Cerebellar cortex (tissue), 1 donor: ENCODE data around the gene CDK5RAP2.
"Not testable (repeated sequence)": the region's sequence is repeated elsewhere in the genome, so short reads cannot be mapped to it uniquely, and the experiment has no call there.

Experiments used
- DNase-seq: peaks from one replicate; pipeline ENCODE4 v3.0.0-alpha.2; 2015; ENCODE audit warnings: low spot score

Gene CDK5RAP2

GRCh38 chr9:120580051-120580896, at the start of gene CDK5RAP2:
CDK5RAP2 (minus strand) TSS chr9:120580167; CDS start chr9:120579978, 189 bp downstream.
- DNase-seq, result peak; percentile 99

- DNase-seq, result not testable (repeated sequence)
These were observed 49.0 kb upstream of the CDK5RAP2 start for GRCh38 chr9:120628925-120629497.

GRCh38 chr9:120628207-120628924, 48.4 kb upstream of the CDK5RAP2 start:
- DNase-seq, result no peak

GRCh38 chr9:120627073-120627472, 47.1 kb upstream of the CDK5RAP2 start:
- DNase-seq, result no peak

GRCh38 chr9:120626512-120626911, 46.5 kb upstream of the CDK5RAP2 start:
- DNase-seq, result no peak

- DNase-seq, result no peak
These were observed 45.3 kb upstream of the CDK5RAP2 start for GRCh38 chr9:120625222-120625621.

DNA sequence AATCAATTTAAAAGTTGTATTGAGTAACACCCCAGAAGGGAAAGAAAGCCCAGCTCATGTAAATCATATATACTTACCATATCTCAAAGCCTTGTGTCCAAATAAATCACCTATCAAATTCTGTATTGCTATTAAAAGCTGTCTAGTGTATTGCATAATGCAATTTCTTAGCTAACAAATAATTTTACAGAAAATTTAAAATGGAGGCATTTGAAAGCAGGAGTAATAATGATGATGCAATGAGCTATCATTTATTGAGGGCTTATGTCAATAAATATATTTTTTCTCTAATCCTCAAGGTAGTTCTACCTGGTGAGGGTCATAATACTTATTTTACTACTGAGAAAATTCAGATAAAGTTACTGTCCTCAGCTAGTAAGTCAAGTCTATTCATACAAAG, 42.8 kb upstream of the CDK5RAP2 start:
- no peak for DNase-seq

DNA sequence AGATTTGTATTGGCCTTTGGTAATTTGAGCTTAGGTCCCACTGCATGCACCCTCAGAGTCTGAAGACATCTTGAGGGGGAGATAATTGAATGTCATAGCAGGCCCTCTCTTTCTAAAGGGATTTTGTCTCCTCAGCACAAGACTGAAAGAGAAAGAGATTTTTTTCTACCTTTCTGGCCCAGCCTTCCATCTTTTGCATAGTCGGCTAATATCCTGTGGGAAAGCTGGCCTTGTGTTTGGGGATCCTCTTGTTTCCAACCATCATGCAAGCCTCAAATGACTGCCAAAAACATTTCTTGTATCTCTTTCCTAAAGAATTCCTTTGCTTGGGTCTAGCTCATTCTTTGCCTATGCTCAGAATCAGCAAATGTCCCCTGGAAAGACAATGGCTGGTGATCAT, 42.0 kb upstream of the CDK5RAP2 start:
- DNase-seq, result no peak

DNA sequence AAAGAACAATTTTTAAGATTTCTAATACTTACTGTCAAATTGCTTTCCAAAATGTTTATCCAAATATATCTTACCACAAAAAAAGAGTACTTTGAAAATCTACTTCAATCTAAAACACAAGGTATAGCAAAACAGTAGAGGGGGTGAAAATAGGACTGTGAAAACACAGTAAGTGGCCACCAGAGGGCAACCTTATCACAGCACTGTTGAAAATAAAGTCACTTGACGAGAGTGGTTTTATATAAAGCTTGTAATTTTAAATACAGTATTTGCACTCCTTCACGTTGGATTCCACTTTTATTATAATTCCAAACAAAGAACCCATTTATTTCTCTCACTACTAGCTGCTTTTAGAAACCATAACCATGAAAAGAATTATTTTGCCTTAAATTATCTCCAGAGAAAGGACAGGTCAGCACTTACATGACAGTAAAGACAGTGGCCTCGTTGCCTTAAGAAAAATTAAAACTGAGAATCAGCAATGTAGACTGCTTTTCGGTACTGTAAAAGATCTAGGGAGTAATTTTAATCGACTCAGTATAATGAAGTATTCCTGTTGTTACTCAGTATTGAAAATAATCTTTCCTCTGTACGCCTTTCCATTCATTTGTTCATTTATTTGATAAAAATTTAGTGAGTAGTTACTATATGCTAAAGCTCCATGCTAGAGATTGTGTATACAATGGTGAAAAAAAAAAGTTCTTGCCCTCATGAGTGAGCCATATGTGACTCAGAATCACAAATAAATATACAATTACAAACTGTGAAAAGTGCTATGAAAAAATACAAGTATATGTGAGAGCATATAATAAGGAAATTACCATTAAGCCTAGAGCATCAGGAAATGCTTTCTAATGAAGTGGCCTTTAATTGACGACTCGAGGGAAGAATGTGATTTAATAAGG, 40.0 kb upstream of the CDK5RAP2 start:
- DNase-seq, result peak; percentile 85

DNA sequence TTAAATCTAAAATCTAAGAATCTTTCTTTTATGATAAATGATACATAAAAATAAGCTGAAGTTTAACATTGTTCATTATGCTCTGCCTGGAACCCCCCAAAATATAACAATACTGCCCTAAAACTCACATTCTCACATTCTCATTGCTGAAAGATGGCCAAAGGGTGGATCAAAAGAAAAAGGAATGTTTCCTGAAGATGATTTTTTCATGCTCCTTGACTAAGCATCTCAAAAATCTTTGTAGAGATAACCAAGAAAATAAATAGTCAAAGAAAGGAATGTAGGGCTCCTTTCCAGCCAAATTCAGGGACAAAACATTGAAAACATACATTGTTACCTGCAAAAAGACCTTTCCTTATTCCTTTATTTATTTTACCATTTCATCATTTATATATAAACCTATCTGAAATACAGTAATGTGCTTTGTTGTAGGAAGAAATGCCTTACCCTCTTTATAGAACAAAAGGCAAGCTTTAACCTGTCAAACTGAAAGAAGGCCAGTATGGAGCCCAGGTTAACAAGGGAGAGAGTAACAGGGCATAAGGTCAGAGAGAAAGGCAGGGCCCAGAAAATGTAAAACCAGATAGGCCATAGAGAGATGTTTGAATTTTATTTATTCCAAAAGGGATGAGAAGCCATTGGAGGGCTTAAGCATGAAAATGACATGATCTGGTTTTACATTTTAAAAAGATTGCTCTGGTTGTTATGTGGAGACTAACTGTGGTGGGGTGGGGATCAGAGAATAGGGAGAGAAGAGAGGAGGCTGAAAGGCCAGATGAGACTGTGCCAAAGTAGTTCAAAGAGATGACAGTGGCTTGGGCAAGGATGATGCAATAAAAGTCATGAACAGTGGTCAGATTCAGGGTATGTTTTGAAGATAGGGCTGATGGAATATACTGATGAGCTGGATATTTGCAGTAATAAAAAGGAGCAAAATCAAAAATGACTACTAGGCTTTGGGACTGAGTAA, 37.3 kb upstream of the CDK5RAP2 start:
- DNase-seq, result no peak

- no peak for DNase-seq
These were observed 32.3 kb upstream of the CDK5RAP2 start for GRCh38 chr9:120612218-120612617.

DNA sequence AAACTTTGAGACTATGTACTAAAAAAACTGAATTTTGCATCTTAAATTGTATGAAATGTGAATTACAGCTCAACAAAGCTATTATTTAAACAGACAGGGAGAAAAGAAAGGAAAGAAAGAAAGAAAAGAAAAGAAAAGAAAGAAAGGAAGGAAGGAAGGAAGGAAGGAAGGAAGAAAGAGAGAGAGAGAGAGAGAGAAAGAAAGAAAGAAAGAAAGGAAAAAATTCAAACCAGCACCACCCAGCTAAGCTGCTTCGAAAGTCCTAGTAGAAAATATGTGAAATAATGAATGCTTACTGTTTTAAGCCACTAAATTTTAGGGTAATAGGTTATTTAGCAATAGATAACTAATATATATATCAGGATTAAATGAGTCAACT, 31.7 kb upstream of the CDK5RAP2 start:
- DNase-seq, result no peak

- DNase-seq, result no peak
These were observed 31.2 kb upstream of the CDK5RAP2 start for GRCh38 chr9:120610975-120611689.

DNA sequence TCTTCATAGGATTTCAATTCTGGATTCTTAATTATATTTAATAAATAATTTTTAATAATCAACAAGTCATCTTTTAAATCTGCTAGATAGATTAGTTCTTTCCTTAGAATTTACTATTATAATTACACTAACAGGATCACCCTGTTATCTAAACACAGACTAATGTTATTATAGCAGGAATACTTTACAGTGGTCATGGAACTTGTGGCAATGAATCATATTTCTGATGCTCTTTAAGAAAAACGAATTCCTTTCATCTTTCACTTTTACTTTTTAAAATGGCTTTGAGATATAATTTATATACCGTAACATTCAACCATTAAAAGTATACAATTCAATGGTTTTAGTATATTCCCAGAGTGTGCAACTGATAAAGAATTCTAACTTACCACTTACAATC, 29.7 kb upstream of the CDK5RAP2 start:
- DNase-seq, result no peak

DNA sequence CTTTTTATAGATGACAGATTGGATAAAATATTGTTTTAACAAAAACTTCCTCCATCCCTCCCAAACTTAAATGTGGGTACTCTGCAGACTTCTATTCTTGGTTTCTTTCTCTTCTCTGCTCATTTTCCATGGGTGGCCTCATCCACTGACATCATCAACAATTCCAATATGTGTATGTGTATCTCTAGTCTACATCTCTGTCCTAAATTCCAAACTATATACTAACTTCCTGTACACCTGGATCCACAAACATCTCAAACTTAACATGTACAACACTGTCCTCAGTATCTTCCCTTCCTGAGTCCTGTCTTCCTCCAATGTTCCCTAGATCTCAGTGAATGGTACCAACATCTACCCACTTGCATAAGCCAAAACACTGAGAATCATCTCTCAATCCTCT, 28.5 kb upstream of the CDK5RAP2 start:
- DNase-seq, result no peak

DNA sequence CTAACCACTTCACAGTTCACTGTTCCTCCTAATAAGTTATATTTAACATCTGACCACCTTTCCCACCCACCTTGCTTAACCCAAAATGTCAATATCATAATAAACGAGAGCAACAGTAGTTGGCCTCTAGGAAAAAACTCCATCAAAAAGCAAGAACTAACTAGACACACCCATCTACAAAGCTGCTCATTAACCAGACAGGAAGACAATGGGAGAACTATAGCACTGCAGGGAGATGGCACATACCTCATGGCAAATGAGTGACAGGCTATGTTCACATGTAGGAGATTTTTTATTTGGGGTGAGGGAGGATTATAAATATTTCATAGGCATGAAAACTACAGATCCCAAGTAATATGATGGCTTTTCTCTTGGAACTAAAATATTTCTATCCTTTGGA, 23.6 kb upstream of the CDK5RAP2 start:
- no peak for DNase-seq

DNA sequence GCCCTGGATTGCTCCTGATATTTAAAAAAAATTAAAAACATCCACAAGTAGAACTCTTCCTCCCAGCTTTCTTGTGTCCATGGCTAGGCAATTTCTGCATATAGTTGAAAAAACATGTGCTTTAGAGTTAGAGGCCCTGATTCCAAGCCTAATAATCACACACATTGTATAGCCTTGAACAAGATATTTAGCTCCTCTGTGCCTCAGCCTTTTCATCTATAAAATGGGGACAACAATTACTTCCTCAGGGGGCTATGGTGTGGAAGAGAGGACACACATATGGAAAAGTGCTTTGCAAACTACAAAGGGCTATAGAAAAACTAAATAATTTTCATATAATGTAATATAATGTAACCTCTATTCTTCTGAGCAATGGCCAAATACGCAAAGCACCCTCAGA, 23.0 kb upstream of the CDK5RAP2 start:
- DNase-seq, result no peak

DNA sequence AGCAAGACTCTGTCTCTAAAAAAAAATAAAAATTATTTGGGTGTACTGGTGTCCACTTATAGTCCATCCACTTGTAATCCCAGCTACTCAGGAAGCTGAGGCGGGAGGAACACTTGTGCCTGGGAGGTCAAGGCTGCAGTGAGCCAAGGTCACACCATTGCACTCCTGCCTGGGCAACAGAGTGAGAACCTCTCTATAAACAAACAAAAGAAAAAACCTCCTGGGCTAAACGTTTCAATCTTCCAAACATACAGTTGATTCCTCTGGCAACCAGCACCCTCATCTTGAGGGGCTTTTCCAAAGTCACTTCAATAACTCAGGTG, 13.9 kb upstream of the CDK5RAP2 start:
- DNase-seq, result no peak

DNA sequence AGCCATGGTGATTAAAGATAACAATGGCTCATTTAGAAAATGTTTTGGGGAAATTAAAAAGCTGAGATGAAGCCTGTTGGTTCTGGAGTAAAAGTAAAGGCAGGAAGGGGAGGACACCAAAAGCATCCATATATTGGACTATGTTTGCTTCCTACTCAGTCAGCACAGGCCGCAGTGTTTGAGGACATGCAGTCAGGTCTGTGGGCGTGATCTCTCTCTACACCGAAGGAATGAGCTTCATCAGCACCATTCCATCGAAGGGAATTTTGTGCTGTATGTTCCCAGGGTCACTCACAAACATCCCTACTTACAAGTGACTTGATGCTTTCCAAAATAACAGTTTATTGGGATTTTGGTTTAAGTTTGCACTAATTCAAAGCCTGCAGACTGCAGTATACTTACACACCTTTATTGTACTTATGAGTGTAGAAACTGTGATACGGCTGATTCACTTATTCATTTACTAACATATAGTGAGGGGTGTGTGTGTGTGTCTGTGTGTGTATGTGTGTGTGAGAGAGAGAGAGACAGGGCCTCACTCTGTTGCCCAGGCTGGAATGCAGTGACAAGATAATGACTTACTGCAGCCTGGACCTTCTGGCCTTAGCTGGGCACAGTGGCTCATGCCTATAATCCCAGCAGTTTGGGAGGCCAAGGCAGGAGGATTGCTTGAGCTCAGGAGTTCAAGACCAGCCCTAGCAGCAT, 13.4 kb upstream of the CDK5RAP2 start:
- no peak for DNase-seq

- no peak for DNase-seq
These were observed 12.2 kb upstream of the CDK5RAP2 start for GRCh38 chr9:120592210-120592609.
